Prostate gland (tissue), 2 donors: ENCODE data around the gene KCNIP3.

Experiments used
- POLR2A ChIP-seq: fragments of 450-650 bp; IDR thresholded peaks from one replicate; pipeline ENCODE4 v1.6.1; 2016; ENCODE audit warnings: antibody characterized with exemption, mild to moderate bottlenecking
- TF ChIP-seq, protein P1 (sequence below), 4 experiments: fragments of 200-600 bp in 2 of 4; fragments of 450-650 bp in 2 of 4; sonication (generic) in 2 of 4; IDR thresholded peaks; 1 replicate in 3 of 4; 2 replicates in 1 of 4; pipeline ENCODE4 v1.5.1; 2016 to 2019; ENCODE audit warnings: antibody characterized with exemption in 4 of 4, mild to moderate bottlenecking in 2 of 4, moderate library complexity in 2 of 4

- TF ChIP-seq POLR2A: no peak
- TF ChIP-seq, protein P1, sequence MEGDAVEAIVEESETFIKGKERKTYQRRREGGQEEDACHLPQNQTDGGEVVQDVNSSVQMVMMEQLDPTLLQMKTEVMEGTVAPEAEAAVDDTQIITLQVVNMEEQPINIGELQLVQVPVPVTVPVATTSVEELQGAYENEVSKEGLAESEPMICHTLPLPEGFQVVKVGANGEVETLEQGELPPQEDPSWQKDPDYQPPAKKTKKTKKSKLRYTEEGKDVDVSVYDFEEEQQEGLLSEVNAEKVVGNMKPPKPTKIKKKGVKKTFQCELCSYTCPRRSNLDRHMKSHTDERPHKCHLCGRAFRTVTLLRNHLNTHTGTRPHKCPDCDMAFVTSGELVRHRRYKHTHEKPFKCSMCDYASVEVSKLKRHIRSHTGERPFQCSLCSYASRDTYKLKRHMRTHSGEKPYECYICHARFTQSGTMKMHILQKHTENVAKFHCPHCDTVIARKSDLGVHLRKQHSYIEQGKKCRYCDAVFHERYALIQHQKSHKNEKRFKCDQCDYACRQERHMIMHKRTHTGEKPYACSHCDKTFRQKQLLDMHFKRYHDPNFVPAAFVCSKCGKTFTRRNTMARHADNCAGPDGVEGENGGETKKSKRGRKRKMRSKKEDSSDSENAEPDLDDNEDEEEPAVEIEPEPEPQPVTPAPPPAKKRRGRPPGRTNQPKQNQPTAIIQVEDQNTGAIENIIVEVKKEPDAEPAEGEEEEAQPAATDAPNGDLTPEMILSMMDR (IDR thresholded peaks at IDR 0.05): no peak
Measured at GRCh38 chr2:95375532-95376150, 78.5 kb downstream of the KCNIP3 start.
